Retinal pigment epithelial cell (primary cell): ENCODE results near the gene ABCA13.

ENCODE experiments used
- DNase-seq: peaks from one replicate; pipeline ENCODE4 v3.0.0-alpha.2; 2010; ENCODE audit warnings: low read depth
- H3K4me3 ChIP-seq: 2 replicates; pipeline ENCODE4 v1.5.1; 2011; ENCODE audit warnings: mild to moderate bottlenecking, low read length, control low read depth, moderate library complexity
- TF ChIP-seq, protein P1 (sequence below): conservative IDR thresholded peaks from 2 replicates; pipeline ENCODE4 v1.5.1; 2011; ENCODE audit warnings: low read depth, low read length, control low read depth, inconsistent platforms

The ABCA13 gene

DNA sequence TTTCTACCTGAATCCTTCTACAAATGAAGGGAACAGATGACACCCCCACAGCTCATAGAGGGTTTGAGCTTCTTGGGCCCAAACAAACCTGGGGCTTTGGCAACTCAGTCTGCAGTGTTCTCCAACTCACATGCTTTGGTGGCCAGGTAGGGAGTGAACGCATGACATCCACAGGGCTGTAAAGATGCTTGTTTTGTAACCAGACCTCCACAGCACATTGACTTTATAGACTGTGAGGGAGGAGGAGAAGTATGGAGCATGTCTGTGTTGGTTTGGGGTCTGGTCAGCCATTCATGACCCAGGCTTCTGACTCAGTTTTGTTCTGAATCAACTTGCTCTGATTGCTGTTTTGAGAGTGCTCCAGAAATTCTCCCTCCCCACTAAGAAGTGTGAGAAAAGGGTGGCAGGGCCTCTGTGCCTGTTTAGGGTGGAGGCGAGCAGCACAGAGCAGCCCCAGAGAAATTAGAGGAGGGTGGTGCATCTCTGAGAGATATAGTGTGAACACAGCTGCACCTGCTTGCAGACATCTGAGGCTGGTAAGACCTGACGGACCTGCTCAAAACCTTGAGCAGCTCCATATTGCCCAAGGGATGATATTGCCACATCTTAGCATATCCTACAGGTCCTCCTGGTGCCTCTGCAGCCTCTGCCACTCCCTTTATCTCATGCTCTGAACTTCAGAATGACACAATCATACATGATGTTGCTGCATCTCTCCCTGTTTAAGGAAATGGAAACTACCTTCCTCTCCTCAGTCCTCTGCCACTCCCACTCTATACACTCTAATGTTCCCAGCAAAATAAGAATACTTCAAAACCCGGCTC is 287.7 kb downstream of the ABCA13 start:
- TF ChIP-seq, protein P1, sequence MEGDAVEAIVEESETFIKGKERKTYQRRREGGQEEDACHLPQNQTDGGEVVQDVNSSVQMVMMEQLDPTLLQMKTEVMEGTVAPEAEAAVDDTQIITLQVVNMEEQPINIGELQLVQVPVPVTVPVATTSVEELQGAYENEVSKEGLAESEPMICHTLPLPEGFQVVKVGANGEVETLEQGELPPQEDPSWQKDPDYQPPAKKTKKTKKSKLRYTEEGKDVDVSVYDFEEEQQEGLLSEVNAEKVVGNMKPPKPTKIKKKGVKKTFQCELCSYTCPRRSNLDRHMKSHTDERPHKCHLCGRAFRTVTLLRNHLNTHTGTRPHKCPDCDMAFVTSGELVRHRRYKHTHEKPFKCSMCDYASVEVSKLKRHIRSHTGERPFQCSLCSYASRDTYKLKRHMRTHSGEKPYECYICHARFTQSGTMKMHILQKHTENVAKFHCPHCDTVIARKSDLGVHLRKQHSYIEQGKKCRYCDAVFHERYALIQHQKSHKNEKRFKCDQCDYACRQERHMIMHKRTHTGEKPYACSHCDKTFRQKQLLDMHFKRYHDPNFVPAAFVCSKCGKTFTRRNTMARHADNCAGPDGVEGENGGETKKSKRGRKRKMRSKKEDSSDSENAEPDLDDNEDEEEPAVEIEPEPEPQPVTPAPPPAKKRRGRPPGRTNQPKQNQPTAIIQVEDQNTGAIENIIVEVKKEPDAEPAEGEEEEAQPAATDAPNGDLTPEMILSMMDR, result no peak

DNA sequence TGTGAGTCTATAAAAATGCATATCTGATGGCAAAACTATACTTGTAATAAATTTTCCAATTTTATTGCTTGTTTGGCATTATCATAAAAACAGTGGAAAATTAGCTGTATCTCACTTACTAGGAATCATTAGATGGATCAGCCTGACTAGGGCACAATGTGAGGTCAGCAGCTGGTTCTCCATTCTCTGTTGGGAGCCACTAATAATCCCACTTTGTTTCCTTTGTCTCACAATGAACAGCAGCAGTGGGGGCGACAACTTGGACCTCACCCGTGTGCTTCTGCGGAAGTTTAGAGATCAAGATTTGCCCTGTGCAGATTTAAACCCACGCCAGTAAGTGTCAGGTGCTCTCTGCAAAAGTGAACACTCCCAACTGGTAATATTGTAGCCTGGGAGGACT is 295.5 kb downstream of the ABCA13 start:
- no peak for DNase-seq
- H3K4me3 ChIP-seq, result no peak overlapping the region
- TF ChIP-seq, protein P1, result no peak

More for the DNA sequence above, 287.7 kb downstream of the ABCA13 start:
- no peak overlapping the region for H3K4me3 ChIP-seq
- no peak for DNase-seq

DNA sequence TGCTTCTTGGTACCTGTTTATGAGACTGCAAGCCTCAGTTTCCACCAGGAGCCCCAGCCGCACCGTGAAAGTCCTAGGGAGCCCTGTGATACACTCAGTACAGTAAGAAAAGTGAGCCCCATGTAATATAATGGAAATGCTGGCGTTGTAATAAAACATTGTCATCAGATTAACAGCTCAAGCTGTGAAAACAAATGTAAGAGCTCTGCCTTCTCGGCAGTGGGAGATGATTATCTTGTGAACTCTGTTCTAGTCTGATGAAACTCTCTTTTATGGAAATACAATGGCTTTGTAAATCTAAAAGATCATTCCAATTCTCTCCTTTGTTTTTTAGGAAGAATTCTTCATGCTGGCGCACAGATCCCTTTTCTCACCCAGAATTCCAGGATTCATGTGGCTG is 299.9 kb downstream of the ABCA13 start:
- DNase-seq, result no peak
- TF ChIP-seq, protein P1, result no peak
- H3K4me3 ChIP-seq, result no peak overlapping the region

DNA sequence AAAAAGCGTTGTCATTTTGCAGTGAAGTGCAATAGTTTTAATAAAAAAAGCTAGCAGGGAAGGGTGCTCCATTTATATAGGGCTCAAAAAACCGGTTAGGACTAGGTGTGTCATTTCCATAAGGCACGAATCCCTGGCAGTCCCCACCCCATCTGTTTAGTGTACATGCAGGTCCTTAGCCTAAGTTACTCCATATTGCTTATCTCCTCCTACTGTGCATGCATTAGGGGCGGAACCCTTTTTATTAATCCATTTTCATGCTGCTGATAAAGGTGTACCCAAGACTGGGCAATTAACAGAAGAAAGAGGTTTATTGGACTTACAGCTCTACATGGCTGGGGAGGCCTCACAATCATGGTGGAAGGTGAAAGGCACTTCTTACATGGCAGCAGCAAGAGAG is 301.4 kb downstream of the ABCA13 start:
- no peak for DNase-seq
- no peak overlapping the region for H3K4me3 ChIP-seq
- TF ChIP-seq, protein P1, result no peak

DNA sequence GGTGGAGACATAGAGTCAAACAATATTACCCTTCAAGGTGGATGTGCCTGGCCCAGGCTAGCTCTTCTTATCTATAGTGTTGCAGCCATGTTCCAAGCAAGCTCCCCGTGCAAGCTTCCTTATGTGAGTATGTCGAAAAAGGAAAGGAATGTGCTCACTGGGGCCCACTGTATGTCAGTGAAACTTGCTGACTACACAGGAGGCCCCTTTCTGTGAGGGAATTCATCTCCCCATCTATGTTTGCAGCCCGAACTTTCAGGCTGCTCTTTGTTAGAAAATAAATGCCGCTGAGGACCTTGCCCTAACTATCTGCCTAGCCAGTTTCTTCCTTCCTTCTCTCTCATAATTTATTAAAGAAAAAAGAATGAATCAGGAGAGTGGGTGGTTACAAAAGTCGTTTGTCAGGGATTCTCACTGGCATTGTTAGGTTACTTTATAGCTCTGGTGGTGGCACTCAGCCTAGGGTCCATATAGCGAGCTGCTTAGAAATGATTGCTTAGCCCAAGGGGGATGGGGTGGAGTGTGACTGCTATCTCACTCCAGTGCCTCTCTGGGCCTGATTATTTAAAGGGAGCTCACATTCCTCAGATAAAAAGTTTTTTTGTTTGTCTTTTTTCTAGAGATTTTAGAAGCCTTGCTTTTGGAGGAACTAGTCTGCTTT is 302.1 kb downstream of the ABCA13 start:
- no peak for DNase-seq
- no peak overlapping the region for H3K4me3 ChIP-seq
- TF ChIP-seq, protein P1, result no peak

DNA sequence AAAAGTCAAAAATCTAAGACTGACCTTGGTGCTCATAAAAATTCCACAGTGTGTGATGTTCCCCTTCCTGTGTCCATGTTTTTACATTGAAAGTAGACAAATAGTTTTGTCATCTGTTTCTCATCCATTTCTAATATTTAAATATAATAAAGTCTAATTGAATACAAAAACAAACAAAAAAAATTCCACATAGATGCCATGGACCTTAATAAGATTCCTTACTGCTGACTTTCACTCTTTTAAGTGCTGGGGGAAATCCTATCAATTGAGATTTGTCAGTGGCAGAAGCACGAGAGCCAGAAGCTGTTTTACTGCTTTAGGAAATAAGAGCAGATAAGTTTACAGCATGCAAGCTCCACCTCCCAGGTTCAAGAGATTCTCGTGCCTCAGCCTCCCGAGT is 310.0 kb downstream of the ABCA13 start:
- TF ChIP-seq, protein P1, result no peak
- no peak for DNase-seq
- H3K4me3 ChIP-seq, result no peak overlapping the region

DNA sequence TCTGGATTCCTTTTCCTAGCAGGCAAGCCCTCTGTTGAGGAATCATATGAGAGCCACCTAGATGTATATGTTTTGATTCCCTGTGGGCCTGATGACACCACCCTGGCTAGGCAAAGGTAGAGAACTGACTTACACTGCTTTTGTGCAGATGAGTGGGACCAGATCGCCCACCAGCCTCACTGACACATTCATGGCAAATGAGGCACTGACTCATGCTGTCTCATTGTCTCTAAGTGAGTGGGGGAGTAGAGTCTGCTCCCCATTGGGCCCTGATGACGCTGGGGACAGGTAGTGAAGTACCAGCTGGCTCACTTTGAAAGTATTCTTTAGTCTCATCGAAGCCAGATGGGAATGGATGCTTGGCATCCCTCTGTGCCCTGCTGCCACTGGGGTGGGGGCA is 326.3 kb downstream of the ABCA13 start:
- TF ChIP-seq, protein P1, result no peak

More for the DNA sequence above, 326.3 kb downstream of the ABCA13 start:
- no peak overlapping the region for H3K4me3 ChIP-seq
- no peak for DNase-seq
